CD4-positive, alpha-beta T cell treated with Interleukin-2 at 100 ng/mL for 4 hours (primary cell): Measurements from ENCODE around the gene MST1.

Experiments used
- DNase-seq: peaks from one replicate; pipeline ENCODE4 v3.0.0-alpha.2; 2020; ENCODE audit warnings: low spot score

Gene MST1

GRCh38 chr3:49717959-49718857, 28.9 kb upstream of the MST1 start:
- DNase-seq, result no peak

GRCh38 chr3:49717211-49717958, 28.1 kb upstream of the MST1 start:
- DNase-seq, result no peak

DNA sequence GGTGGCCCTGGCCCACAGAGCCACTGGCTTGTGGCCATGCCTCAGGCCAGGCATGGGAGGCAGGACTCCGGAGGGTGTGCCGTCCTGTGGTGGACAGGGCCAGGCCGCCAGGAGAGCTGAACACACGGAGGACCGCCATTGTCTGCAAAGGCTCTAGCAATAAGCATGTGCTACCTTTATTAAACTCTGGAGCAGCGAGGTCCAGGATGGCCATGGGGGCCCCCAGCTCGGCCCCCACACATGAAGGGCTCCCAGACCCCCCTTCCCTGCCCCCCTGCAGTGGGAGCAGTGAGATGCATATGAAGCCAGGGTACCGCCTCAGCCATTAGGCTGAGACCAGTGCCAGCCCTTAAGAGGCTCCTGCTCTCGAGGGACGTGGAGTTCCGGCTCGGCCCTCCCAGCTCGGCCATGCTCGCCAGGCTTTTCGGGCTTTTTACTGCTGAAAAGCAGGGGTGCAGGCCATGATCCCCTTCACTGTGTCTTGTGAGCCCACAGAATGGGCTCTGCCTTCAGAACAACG, 27.5 kb upstream of the MST1 start:
- DNase-seq, result no peak

DNA sequence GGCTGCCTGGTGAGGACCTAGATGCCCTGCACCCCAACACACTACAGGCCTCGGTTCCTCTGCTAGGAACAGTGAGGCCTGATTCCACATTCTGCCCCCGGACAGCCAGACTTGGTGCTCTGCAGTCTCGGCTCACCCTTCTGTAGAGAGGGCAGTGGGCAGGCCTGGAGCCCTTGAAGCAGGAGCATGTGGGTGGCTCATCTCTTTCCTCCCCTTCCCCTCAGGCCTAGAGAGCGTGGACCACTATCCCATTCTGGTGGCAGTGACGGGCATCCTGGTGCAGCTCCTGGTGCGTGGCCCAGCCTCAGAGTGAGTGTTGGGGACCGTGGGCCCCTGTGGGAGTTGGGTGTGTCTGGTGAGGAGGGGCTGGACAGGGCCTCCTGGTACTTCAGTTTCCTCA, 26.9 kb upstream of the MST1 start:
- DNase-seq, result no peak

DNA sequence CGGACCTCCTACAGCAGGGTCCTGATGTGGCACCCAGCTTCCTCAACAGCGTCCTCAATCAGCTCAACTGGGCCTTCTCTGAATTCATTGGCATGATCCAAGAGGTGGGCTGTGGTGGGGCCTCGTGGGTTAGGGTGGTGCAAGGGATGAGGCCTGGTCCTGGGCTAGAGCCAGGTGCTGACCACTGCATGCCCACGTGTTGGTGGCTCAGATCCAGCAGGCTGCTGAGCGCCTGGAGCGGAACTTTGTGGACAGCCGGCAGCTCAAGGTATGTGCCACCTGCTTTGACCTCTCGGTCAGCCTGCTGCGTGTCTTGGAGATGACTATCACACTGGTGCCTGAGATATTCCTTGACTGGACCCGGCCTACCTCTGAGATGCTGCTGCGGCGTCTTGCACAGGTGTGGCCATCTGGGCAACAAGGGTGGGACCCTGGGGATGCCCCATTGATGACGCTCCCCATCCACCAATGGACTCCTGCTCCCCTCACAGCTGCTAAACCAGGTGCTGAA, 26.4 kb upstream of the MST1 start:
- no peak for DNase-seq

GRCh38 chr3:49714728-49715550, 25.7 kb upstream of the MST1 start:
- DNase-seq, result no peak

- DNase-seq, result no peak
Measured at GRCh38 chr3:49713336-49714105, 24.2 kb upstream of the MST1 start.

- DNase-seq, result no peak
Measured at GRCh38 chr3:49712631-49713317, 23.5 kb upstream of the MST1 start.

DNA sequence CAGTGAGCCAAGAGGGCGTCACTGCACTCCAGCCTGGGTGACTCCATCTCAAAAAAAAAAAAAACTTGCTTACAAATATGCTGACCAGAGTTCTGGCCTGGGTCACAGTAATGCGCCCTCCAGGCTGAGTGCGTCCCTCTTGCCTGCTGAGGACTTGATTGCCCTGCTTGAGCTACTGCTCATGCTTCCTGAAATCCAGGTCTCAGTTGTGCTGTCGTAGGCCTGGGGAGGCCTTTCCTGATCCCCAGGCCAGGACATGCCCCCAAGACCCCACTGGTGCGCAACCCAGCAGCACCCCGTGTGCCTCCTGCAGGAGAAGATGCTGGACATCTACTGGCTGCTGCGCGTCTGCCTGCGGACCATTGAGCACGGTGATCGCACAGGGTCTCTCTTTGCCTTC, 22.9 kb upstream of the MST1 start:
- DNase-seq, result no peak

- DNase-seq, result no peak
Measured at GRCh38 chr3:49711489-49711888, 22.2 kb upstream of the MST1 start.

- DNase-seq, result no peak
Measured at GRCh38 chr3:49709852-49710251, 20.6 kb upstream of the MST1 start.

- DNase-seq, result no peak
Measured at GRCh38 chr3:49707113-49707480, 17.8 kb upstream of the MST1 start.

DNA sequence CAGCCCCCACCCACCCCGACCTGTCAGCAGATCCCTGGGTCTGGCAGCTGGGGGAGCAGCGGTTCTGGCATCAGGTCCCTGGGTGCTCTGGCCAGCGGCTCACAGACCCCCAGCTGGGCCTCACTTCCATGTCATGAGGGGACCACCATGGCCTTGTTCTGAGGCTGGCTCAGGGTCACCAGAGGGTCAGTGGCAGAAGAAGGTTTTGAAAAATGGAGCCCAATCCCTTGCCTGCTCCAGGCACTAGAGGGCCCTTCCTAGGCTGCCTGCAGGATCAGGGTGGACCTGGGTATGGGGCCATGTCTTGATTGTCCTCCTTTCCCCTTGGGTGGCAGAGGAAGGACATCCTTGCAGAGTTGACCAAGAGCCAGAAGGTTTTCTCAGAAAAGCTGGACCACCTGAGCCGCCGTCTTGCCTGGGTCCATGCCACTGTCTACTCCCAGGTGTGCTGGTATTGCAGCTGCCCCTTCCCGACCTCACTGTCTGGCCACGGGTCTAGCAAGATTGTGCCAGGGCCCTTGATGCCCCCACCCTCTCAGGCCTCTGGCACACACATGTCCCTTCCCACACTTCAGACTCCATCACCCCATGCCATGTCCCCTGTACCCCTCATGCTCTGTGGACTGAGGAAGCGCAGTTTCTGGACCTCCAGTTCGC, 17.3 kb upstream of the MST1 start:
- no peak for DNase-seq

- DNase-seq, result no peak
Measured at GRCh38 chr3:49705390-49705960, 16.2 kb upstream of the MST1 start.

DNA sequence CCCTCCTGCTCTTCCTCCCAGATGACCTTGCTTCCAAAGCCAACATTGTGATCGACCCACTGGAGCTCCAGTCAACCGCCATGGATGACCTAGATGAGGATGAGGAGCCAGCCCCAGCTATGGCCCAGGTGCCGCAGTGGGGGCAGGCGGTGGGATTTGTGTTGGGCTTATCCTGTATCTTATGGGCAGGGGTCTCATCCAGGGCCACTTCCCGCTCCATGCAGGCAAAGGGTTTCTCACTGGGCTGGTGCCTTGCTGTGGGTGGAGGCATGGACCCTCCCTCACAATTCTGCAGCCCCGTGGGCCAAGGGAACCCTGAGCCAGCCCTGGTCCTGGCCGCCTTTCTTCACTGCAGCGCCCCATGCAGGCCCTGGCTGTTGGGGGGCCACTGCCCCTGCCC, 15.4 kb upstream of the MST1 start:
- no peak for DNase-seq

GRCh38 chr3:49703956-49704355, 14.7 kb upstream of the MST1 start:
- no peak for DNase-seq

GRCh38 chr3:49703443-49703927, 14.2 kb upstream of the MST1 start:
- DNase-seq, result peak; percentile 73

GRCh38 chr3:49702672-49703071, 13.4 kb upstream of the MST1 start:
- DNase-seq, result no peak

- DNase-seq, result no peak
Measured at GRCh38 chr3:49701388-49702077, 12.3 kb upstream of the MST1 start.
